Large intestine (tissue), 1 donor: Measurements from ENCODE around the gene CCDC88C. TPM values are rescaled to one million over a fixed set of nuclear protein-coding genes. Genes with fewer than 3 reads are reported as not detected.

Experiments
- polyA plus RNA-seq: library from polyadenylated mRNA; unstranded; fragments of 120-200 nt; gene quantifications from one replicate; pipeline ENCODE4 v1.2.1, GENCODE V29; 2013

The CCDC88C gene
- polyA plus RNA-seq, 1 donor = 28.0 TPM

Other genes starting within 250 kb of the CCDC88C start
- 2.9 TPM for gene GPR68, start 173.1 kb downstream of the CCDC88C start, polyA plus RNA-seq
- gene PPP4R3A, start 92.5 kb upstream of the CCDC88C start, polyA plus RNA-seq = 98.6 TPM